LNCAP (cell line): ENCODE measurements around the gene CRABP2.
A peak's percentile ranks its signal among the peaks of the same experiment; 100 is the strongest.

ENCODE experiments used
- CTCF ChIP-seq: fragments of 450-650 bp; IDR thresholded peaks from 2 replicates; pipeline ENCODE4 v1.5.1; 2017; ENCODE audit warnings: mild to moderate bottlenecking

Gene CRABP2

DNA sequence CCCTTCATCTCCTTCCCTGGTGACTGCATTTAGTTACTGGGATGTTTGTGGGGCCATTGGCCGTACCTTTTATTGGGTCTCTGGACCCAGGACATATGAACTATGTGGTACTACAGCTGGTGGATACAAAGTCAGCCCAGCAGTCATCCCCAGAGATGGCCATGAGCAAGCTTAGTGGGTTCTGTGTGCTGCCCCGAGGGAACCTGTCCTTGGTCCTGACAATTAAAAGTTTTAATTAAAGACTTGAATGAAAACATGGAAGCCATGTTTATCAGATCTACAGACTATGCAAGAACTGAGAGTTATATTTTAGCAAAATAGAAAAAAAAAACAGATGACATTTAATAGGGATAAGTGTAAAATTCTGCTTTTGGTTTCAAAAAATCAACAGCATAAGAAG is 25.3 kb downstream of the CRABP2 start:
- TF ChIP-seq CTCF: no peak

DNA sequence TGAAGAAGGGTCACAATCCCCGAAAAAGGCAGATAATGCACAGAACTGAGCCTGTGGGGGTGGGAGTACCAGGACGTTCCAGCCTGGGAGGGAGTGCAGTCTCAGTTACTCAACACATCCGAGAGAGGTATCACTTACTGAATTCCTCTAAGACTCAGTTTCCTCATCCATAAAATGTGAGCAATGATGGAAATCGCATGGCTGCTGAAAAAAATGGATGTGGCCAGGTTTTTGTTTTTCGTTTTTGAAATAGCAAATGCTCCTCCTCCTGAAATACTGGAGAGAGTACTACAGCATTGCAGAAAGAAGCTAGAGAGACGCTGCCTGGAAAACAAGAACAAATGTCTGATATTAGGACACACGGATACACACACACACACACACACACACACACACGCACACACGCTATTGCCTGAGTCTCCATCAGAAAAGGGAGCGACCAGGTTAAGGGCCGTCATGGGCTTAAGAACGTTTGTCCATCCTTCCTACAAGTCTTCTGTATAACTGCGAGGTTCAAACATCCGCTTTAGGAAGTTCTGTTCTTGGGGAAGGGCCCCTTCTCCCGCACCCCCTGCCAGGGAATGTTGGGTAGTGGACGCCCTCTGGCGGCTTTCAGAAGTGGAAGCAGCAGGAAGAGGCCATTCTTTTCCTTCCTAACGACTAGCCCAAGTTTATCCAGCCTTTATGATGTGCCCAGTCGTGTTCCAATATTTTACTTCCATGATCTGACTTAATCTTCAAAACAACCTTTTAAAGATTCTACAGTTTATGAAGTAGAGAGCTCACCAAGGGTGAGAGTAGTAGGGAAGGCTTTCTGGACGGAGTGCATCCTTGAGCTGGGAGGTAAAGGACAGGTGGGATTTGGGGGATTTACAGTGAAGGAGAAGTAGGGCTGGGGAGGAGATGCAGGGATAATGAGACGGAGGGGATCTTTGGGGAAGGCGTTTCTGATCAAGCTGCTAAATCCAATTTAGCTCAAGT is 27.5 kb downstream of the CRABP2 start:
- peak; percentile 95 for TF ChIP-seq CTCF

GRCh38 chr1:156676820-156677615 is 28.4 kb downstream of the CRABP2 start, which contains the start of gene NES:
Gene NES, minus strand, starts transcription at chr1:156677407. Its CDS starts 143 bp downstream, at chr1:156677264.
- no peak for TF ChIP-seq CTCF

DNA sequence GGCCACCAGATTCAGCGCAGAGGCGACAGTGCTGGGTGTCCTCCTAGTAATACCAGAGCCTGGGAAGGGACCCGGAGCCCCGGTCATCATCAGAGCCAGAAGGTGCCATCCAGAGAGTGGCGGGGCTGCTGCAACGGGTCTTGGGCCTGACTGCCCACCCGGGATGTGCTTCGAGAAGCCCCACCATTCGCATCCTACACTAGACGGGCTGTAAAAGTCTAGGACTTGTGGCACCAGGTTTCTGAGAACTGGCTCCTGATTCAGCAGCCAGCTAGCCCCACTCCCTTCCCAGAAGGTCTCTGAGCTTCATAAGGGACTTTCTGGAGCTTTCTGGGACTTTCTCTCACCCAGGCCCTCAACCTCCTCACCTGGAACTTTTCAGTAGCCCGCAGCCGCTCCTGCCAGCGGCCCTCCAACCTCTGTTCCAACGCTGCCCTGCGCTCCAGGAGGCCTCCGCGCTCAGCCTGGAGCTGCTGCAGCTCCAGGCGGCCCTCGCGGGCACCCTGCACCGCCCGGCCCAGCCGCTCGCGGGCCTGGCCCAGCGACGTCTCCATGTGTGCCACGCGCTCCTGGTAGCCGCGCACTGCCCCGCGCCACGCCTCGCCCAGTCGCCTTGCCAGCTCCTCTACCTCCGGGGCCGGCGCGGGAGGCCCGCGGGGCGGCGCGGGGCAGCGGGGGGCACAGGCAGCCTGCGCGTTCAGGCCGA is 29.1 kb downstream of the CRABP2 start:
- TF ChIP-seq CTCF: no peak

- no peak for TF ChIP-seq CTCF
Measured at GRCh38 chr1:156675210-156676113, 29.9 kb downstream of the CRABP2 start.

GRCh38 chr1:156673387-156674121 is 31.8 kb downstream of the CRABP2 start:
- TF ChIP-seq CTCF: no peak
